ENCODE data around the gene RMDN2.

Gene RMDN2

DNA sequence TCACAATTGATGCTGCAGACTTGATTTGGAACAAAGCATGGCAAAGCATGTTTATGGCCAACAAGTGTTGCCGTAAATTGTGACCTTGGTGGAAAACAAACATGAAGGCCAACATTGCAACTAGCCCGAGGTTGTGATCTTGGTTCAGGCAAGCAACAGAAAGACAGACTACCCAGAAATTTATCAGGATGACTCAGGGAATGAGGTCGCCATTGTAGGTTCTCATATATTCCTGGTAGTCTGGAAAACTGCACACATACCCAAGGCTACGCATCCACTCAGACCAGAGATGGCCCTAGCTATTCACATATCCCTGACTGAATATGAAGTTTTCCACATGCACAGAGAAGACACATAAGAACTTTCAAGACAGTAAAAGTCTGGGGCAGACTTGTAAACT, 120.7 kb downstream of the RMDN2 start:
- DNase-seq (ENCODE audit: low read depth) = no peak
- TF ChIP-seq, protein P1, sequence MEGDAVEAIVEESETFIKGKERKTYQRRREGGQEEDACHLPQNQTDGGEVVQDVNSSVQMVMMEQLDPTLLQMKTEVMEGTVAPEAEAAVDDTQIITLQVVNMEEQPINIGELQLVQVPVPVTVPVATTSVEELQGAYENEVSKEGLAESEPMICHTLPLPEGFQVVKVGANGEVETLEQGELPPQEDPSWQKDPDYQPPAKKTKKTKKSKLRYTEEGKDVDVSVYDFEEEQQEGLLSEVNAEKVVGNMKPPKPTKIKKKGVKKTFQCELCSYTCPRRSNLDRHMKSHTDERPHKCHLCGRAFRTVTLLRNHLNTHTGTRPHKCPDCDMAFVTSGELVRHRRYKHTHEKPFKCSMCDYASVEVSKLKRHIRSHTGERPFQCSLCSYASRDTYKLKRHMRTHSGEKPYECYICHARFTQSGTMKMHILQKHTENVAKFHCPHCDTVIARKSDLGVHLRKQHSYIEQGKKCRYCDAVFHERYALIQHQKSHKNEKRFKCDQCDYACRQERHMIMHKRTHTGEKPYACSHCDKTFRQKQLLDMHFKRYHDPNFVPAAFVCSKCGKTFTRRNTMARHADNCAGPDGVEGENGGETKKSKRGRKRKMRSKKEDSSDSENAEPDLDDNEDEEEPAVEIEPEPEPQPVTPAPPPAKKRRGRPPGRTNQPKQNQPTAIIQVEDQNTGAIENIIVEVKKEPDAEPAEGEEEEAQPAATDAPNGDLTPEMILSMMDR (IDR thresholded peaks at IDR 0.05; ENCODE audit: low read depth, low read length, missing control alignments) = no peak
- in situ Hi-C loops (cut with HindIII; ENCODE audit: low sequenced_read_pairs) = no loop called here
- H3K4me3 ChIP-seq (ENCODE audit: low read depth, low read length) = no peak overlapping the region

DNA sequence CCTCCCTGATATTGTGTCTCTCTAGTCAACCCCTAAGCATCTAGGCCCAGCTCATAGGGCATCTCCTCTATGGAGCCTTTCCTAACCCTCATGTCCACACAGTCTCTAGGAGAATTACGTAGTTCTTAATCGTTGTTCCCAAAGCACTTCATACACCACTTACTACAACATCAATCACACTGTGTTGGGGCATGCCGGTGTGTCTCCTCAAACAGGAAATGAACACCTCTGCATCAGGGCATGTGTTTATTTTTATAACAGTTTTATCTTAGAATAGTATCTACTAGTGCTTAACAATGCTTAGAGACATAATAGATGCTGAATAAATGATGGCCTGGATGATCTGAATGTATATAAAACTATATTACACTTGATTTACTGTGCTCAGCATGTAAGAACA, 131.1 kb downstream of the RMDN2 start:
- no peak overlapping the region for H3K4me3 ChIP-seq (ENCODE audit: low read depth, low read length)
- TF ChIP-seq, protein P1 (IDR thresholded peaks at IDR 0.05; ENCODE audit: low read depth, low read length, missing control alignments) = no peak
- no peak for DNase-seq (ENCODE audit: low read depth)
- in situ Hi-C loops (cut with HindIII; ENCODE audit: low sequenced_read_pairs) = loop anchor here (25.0 kb wide), 1 partner anchor 681 kb away; no protein-coding TSS in a partner anchor

DNA sequence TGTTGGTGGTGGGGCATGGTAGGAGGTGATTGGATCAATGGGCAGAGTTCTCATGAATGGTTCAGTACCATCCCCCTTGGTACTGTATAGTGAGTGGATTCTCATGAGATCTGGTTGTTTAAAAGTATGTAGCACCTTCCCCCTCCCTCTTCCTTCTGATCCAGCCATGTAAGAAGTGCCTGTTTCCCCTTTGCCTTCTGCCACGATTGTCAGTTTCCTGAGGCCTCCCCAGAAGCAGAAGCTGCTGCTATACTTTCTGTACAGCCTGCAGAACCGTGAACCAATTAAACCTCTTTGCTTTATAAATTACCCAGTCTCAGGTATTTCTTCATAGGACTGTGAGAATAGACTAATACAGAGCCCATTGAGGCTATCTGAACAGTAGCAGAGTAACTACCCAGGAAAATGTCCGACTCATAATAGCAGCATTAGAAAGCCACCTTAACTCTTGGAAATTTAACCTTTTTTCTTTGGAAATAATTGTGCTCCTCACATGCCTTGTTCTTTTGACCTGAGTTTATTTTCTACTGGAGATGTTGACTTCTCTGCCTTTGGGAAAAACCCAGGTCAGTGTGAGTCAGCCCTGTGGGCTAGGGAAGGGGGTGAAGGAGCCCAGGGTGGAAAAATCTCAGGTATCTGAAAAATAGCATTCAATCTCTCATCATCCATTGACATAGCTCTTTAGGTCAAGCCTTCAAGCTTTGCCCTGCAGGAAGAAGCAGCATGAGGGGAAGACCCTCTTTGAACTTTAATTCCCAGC, 132.7 kb downstream of the RMDN2 start:
- in situ Hi-C loops (cut with HindIII; ENCODE audit: low sequenced_read_pairs) = loop anchor here (25.0 kb wide), 1 partner anchor 679 kb away; no protein-coding TSS in a partner anchor
- H3K4me3 ChIP-seq (ENCODE audit: low read depth, low read length) = no peak overlapping the region
- no peak for DNase-seq (ENCODE audit: low read depth)
- TF ChIP-seq, protein P1 (IDR thresholded peaks at IDR 0.05; ENCODE audit: low read depth, low read length, missing control alignments) = no peak

DNA sequence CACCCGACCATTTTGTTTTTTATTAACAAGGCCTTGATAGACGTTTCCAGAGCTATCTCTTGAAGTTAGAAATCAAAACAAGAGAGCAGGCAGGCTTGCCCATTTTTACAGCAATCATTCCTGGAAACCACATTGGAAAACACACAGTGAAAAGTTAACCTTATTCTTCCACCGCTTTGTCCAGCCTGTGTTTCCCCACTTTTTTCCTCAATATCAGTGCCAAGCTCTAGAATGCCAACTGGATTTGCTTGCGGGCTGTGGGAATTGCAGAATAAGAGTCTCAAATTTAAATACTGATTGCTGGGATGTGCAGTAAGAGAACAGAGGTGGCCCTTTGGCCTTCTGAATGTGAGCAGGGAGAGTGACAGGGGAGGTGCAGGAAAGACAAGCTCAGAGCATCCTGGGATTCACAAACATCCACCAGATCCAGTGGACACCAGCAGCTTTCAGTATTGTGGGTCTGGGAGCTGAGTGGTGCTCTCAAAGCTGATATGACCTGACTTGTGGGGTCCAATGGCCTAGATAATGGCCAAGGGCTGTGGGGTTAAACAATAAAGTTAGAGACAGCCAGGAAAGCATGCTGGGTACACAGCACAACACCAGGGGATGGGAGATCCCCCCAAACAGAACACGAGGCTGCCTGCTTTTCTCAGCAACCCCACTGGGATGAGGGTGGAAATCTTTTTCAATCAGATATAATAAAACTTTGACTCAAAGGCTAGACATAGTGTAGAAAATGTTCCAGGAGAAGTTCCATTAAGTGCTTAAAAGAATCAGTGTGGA, 135.3 kb downstream of the RMDN2 start:
- in situ Hi-C loops (cut with HindIII; ENCODE audit: low sequenced_read_pairs) = loop anchor here (25.0 kb wide), 1 partner anchor 677 kb away; no protein-coding TSS in a partner anchor
- TF ChIP-seq, protein P1 (IDR thresholded peaks at IDR 0.05; ENCODE audit: low read depth, low read length, missing control alignments) = no peak
- DNase-seq (ENCODE audit: low read depth) = no peak

DNA sequence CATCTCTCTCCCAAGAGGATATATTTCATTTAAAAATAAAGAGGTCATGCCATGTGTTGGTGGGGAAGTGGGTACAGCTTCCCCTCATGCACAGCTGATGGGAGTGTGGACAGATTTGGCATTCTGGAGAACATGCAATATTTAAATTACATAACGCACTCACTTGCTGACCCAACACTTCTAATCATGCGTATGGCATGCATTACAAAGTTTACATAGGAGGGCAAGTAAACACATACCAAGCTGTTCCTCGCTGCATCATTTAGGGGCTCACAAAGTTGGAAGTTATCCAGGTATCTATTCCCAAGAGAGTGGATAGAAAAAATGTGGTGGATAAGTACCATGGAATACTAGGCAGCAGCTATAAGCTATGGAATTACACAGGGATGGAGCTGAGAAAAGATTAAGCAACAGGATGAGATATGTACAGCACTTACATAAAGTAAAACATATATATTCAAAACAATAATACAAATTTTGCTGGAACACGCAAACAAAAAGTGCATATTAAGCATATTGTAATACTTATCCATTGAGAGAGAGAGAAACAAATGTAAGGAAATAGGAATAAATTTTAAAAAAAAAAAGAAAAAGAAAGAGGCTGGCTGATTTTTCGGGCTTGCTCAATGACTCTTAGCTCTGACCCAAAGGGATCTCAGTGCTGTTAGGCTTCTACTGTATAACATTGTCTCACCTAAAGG, 139.9 kb downstream of the RMDN2 start:
- TF ChIP-seq, protein P1 (IDR thresholded peaks at IDR 0.05; ENCODE audit: low read depth, low read length, missing control alignments) = no peak
- in situ Hi-C loops (cut with HindIII; ENCODE audit: low sequenced_read_pairs) = loop anchor here (25.0 kb wide), 1 partner anchor 672 kb away; no protein-coding TSS in a partner anchor
- DNase-seq (ENCODE audit: low read depth) = no peak
- H3K4me3 ChIP-seq (ENCODE audit: low read depth, low read length) = no peak overlapping the region

More for the DNA sequence above, 135.3 kb downstream of the RMDN2 start:
- no peak overlapping the region for H3K4me3 ChIP-seq (ENCODE audit: low read depth, low read length)

Data from astrocyte of the cerebellum (primary cell).